HG02870 (cell line): ENCODE results near the gene ABHD10.

Source experiments
- ATAC-seq: cut with Tn5 transposase; IDR thresholded peaks from one replicate; pipeline ENCODE4 v1.9.1; 2021; ENCODE audit warnings: mild to moderate bottlenecking, moderate library complexity; ENCODE audit not compliant: unreplicated experiment

Gene ABHD10

GRCh38 chr3:112000367-112000771, 21.5 kb downstream of the ABHD10 start:
- ATAC-seq, result no peak

- ATAC-seq, result no peak
Measured at GRCh38 chr3:112000966-112001365, 22.1 kb downstream of the ABHD10 start.

- no peak for ATAC-seq
Measured at GRCh38 chr3:112001526-112001925, 22.7 kb downstream of the ABHD10 start.

- ATAC-seq, result no peak
Measured at GRCh38 chr3:112002096-112002971, 23.5 kb downstream of the ABHD10 start.

- no peak for ATAC-seq
Measured at GRCh38 chr3:112003321-112004080, 24.7 kb downstream of the ABHD10 start.

GRCh38 chr3:112004187-112004586, 25.4 kb downstream of the ABHD10 start:
- ATAC-seq, result no peak

GRCh38 chr3:112004669-112005068, 25.8 kb downstream of the ABHD10 start:
- ATAC-seq, result no peak

- ATAC-seq, result no peak
Measured at GRCh38 chr3:112005091-112005672, 26.4 kb downstream of the ABHD10 start.

GRCh38 chr3:112007633-112008032, 28.8 kb downstream of the ABHD10 start:
- ATAC-seq, result no peak

GRCh38 chr3:112009670-112010069, 30.8 kb downstream of the ABHD10 start:
- no peak for ATAC-seq

GRCh38 chr3:112010636-112011035, 31.8 kb downstream of the ABHD10 start:
- ATAC-seq, result no peak

- ATAC-seq, result no peak
Measured at GRCh38 chr3:112011376-112011940, 32.6 kb downstream of the ABHD10 start.

GRCh38 chr3:112012205-112012992, 33.6 kb downstream of the ABHD10 start:
- ATAC-seq, result no peak

- peak; percentile 76 for ATAC-seq
Measured at GRCh38 chr3:112013058-112013783, 34.4 kb downstream of the ABHD10 start.

- ATAC-seq, result peak; percentile 17
Measured at GRCh38 chr3:112013784-112014143, 34.9 kb downstream of the ABHD10 start.

GRCh38 chr3:112017091-112017490, 38.3 kb downstream of the ABHD10 start:
- ATAC-seq, result no peak

- ATAC-seq, result no peak
Measured at GRCh38 chr3:112018712-112019111, 39.9 kb downstream of the ABHD10 start.

- no peak for ATAC-seq
Measured at GRCh38 chr3:112019716-112020115, 40.9 kb downstream of the ABHD10 start.

- no peak for ATAC-seq
Measured at GRCh38 chr3:112020674-112021085, 41.9 kb downstream of the ABHD10 start.

- no peak for ATAC-seq
Measured at GRCh38 chr3:112027142-112027541, 48.3 kb downstream of the ABHD10 start.
